Memory B cell (primary cell): ENCODE results near the gene SLC25A6.
"Not testable (repeated sequence)": the region's sequence is repeated elsewhere in the genome, so short reads cannot be mapped to it uniquely, and the experiment has no call there.

Experiments
- ATAC-seq: fragments of 150-1000 bp; cut with Tn5 transposase; 2 replicates; pipeline ENCODE4 v1.10.0; 2021; ENCODE audit warnings: low read depth, mild to moderate bottlenecking, moderate library complexity
- DNase-seq, 2 donors: peaks; one replicate each; pipeline ENCODE4 v3.0.0; 2022; ENCODE audit warnings: low spot score in 2 of 2
- H3K27ac Mint-ChIP-seq: one replicate; pipeline ENCODE4 v1.8.0; 2022; ENCODE audit warnings: mild to moderate bottlenecking, moderate library complexity, mixed read lengths
- H3K27me3 Mint-ChIP-seq: one replicate; pipeline ENCODE4 v1.8.0; 2022; ENCODE audit warnings: mixed read lengths
- H3K36me3 Mint-ChIP-seq: one replicate; pipeline ENCODE4 v1.8.0; 2022; ENCODE audit warnings: mild to moderate bottlenecking, mixed read lengths
- H3K4me1 Mint-ChIP-seq: one replicate; pipeline ENCODE4 v1.8.0; 2022; ENCODE audit warnings: mixed read lengths
- H3K4me3 Mint-ChIP-seq: one replicate; pipeline ENCODE4 v1.8.0; 2022; ENCODE audit warnings: mild to moderate bottlenecking, moderate library complexity, mixed read lengths
- H3K9me3 Mint-ChIP-seq: one replicate; pipeline ENCODE4 v1.8.0; 2022; ENCODE audit warnings: mixed read lengths

The SLC25A6 gene

GRCh38 chrX:1419545-1420355 is 27.8 kb upstream of the SLC25A6 start:
- no peak overlapping the region for H3K4me3 Mint-ChIP-seq
- no peak for ATAC-seq
- H3K36me3 Mint-ChIP-seq = peaks cover 30% of the 10 kb centered on the region
- peaks cover 12% of the 10 kb centered on the region for H3K9me3 Mint-ChIP-seq
- H3K27me3 Mint-ChIP-seq = no peaks in the 10 kb centered on the region
- DNase-seq = no peak
- peak overlapping the region; percentile 76 for H3K27ac Mint-ChIP-seq
- H3K4me1 Mint-ChIP-seq = peaks cover 17% of the 10 kb centered on the region

- Mint-ChIP-seq H3K36me3 (peaks cover 26% of the 10 kb centered on the region), H3K9me3 (peaks cover 12% of the 10 kb centered on the region), H3K4me3 (no peak overlapping the region), H3K4me1 (peaks cover 14% of the 10 kb centered on the region), H3K27me3 (no peaks in the 10 kb centered on the region), H3K27ac (no peak overlapping the region)
- ATAC-seq (no peak), DNase-seq (no peak)
Observed at GRCh38 chrX:1418901-1419544, 27.1 kb upstream of the SLC25A6 start.

DNA sequence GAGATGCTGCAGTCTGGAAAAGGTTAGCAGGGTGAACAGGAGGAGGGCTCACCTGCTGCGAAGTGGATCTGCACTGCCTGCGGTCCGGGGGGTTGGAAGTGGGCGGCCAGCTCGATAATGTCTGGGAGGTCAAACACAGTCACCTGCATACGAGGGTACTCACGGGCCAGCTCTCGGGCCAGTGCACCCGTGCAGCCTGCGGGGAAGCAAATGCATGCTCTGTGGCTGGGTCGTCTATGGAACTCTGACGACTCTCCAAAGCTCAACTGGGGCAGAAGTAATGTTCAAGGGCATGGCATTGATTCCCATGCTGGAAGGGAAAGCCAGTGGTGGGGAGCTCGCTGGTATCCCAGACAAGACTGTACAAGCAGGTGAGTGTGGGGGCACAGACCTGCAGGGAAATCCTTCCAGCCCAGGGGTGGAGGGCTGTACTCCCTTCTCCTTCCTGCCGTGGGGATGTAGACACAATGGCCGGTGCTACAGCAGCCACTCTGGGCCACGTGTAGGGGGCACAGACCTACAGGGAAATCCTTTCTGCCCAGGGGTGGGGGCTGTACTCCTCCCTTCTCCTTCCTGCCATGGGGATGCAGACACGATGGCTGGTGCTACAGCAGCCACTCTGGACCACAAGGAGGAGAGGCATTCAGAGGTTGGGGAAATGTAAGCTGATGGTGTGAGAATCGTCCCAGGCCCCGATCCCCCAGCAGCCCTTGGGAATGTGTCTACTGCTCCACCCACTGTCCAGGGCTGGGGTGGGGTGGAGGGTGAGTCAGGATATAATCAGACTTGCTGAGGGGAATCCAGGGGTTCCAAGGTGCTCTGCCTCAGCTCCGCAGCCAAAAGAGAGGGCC is 26.2 kb upstream of the SLC25A6 start:
- Mint-ChIP-seq H3K27ac (no peak overlapping the region), H3K36me3 (peaks cover 26% of the 10 kb centered on the region), H3K4me3 (no peak overlapping the region), H3K9me3 (peaks cover 5% of the 10 kb centered on the region), H3K4me1 (peaks cover 9% of the 10 kb centered on the region), H3K27me3 (no peaks in the 10 kb centered on the region)
- ATAC-seq (no peak), DNase-seq (no peak)

DNA sequence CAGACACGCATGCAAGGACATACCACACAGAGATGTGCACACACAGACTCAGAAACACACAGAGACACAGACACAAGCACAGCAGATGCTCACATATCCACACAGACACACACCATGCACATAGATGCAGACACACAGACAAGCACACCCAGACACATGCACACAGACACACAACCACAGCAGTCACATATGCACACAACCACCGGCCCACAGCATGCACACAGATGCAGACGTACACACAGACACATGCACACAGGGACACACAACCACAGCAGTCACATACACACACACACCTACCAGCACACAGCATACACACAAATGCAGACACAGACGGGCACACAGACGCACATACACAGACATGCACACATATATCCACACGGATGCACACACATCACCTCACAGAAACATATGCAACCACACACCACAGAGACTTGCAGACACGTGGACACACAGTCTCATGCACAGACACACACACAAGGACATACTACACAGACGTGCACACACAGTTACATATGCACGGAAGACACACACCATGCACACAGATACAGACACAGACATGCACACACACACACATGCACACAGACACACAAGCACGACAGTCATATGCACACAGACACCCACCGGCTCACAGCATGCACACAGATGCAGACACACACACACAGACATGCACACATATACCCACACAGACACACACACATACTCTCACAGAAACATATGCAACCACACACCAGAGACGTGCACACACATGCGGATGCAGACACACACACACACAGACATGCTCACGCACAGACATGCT is 25.2 kb upstream of the SLC25A6 start:
- DNase-seq = no peak
- Mint-ChIP-seq H3K27ac (no peak overlapping the region), H3K27me3 (no peaks in the 10 kb centered on the region)

DNA sequence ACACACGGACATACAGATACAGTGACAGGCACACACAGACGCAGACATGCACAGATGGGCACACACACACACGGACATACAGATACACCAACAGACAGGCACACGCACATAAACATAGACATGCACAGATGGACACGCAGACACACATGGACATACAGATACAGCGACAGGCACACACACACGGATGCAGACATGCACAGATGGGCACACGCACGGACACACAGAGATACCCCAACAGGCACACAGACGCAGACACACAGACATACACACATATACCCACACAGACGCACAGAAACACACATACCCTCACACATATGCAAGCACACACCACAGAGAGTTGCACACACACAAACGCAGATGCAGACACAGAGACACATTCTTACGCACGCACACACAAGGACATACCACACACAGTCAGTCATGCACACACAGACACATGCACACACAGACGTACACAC is 24.4 kb upstream of the SLC25A6 start:
- peaks cover 5% of the 10 kb centered on the region for H3K9me3 Mint-ChIP-seq
- no peak overlapping the region for H3K27ac Mint-ChIP-seq
- ATAC-seq = no peak

More for the DNA sequence above, 25.2 kb upstream of the SLC25A6 start:
- H3K4me1 Mint-ChIP-seq = peaks cover 9% of the 10 kb centered on the region
- ATAC-seq = no peak
- H3K4me3 Mint-ChIP-seq = no peak overlapping the region
- H3K36me3 Mint-ChIP-seq = peaks cover 26% of the 10 kb centered on the region
- H3K9me3 Mint-ChIP-seq = peaks cover 5% of the 10 kb centered on the region

GRCh38 chrX:1412551-1413161 is 20.7 kb upstream of the SLC25A6 start:
- ATAC-seq (no peak), DNase-seq (no peak)
- peaks cover 3% of the 10 kb centered on the region for H3K4me1 Mint-ChIP-seq
- peaks cover 16% of the 10 kb centered on the region for H3K36me3 Mint-ChIP-seq
- no peaks in the 10 kb centered on the region for H3K27me3 Mint-ChIP-seq
- H3K4me3 Mint-ChIP-seq = no peak overlapping the region
- H3K9me3 Mint-ChIP-seq = no peaks in the 10 kb centered on the region
- H3K27ac Mint-ChIP-seq = no peak overlapping the region

More for the DNA sequence above, 24.4 kb upstream of the SLC25A6 start:
- no peak for DNase-seq
- H3K4me1 Mint-ChIP-seq = peaks cover 9% of the 10 kb centered on the region
- no peaks in the 10 kb centered on the region for H3K27me3 Mint-ChIP-seq
- no peak overlapping the region for H3K4me3 Mint-ChIP-seq
- H3K36me3 Mint-ChIP-seq = peaks cover 23% of the 10 kb centered on the region

DNA sequence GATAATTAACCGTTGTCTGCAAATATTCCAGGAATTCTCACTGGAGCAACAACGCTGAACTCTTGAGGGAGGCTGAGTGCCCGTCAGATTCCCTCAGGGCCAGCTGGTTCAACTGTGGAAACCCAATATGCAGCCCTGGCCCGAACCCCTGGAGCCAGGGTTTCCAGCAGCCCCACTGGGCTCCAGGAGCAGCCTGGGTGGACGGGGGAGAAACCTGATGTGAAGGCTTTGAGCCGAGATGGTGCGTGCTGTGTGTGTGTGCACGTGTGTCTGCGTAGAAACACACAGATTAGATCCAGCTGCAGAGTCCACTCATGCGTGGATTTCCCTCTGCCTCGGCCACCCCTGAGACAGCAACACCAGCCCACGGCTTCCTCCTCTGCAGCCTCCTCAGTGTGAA is 19.4 kb upstream of the SLC25A6 start:
- DNase-seq (no peak), ATAC-seq (peak; percentile 24)
- H3K27me3 Mint-ChIP-seq = no peaks in the 10 kb centered on the region
- H3K4me1 Mint-ChIP-seq = peaks cover 3% of the 10 kb centered on the region
- no peak overlapping the region for H3K27ac Mint-ChIP-seq
- peaks cover 16% of the 10 kb centered on the region for H3K36me3 Mint-ChIP-seq
- no peaks in the 10 kb centered on the region for H3K9me3 Mint-ChIP-seq
- no peak overlapping the region for H3K4me3 Mint-ChIP-seq

DNA sequence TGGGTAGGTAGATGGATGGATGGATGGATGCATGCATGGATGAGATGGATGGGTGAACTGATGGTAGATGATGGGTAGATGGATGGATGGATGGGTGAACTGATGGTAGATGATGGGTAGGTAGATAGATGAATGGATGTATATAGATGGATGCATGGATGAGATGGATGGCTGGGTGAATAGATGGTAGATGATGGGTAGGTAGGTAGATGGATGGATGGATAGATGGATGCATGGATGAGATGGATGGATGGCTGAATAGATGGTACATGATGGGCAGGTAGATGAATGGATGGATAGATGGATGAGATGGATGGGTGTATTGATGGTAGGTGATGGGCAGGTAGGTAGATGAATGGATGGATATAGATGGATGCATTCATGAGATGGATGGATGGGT is 15.1 kb upstream of the SLC25A6 start:
- peaks cover 2% of the 10 kb centered on the region for H3K36me3 Mint-ChIP-seq
- H3K4me1 Mint-ChIP-seq = no peaks in the 10 kb centered on the region
- H3K9me3 Mint-ChIP-seq = no peaks in the 10 kb centered on the region
- ATAC-seq = no peak
- H3K27me3 Mint-ChIP-seq = no peaks in the 10 kb centered on the region
- DNase-seq = no peak
- H3K27ac Mint-ChIP-seq = no peak overlapping the region
- H3K4me3 Mint-ChIP-seq = no peak overlapping the region

- not testable (repeated sequence) for H3K27me3 Mint-ChIP-seq, H3K36me3 Mint-ChIP-seq, H3K4me3 Mint-ChIP-seq, H3K27ac Mint-ChIP-seq, H3K4me1 Mint-ChIP-seq, DNase-seq, H3K9me3 Mint-ChIP-seq, ATAC-seq
Observed at GRCh38 chrX:1405769-1406168, 13.9 kb upstream of the SLC25A6 start.

DNA sequence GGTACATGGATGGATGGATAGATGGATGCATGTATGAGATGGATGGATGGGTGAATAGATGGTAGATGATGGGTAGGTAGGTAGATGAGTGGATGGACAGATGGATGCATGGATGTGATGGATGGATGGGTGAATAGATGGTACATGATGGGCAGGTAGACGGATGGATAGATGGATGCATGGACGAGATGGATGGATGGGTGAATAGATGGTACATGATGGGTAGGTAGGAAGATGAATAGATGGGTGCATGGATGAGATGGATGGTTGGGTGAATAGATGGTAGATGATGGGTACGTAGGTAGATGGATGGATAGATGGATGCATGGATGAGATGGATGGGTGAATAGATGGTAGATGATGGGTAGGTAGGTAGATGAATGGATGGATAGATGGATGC is 12.0 kb upstream of the SLC25A6 start:
- not testable (repeated sequence) for H3K9me3 Mint-ChIP-seq, ATAC-seq, H3K36me3 Mint-ChIP-seq, H3K4me3 Mint-ChIP-seq, DNase-seq, H3K27ac Mint-ChIP-seq, H3K27me3 Mint-ChIP-seq, H3K4me1 Mint-ChIP-seq

DNA sequence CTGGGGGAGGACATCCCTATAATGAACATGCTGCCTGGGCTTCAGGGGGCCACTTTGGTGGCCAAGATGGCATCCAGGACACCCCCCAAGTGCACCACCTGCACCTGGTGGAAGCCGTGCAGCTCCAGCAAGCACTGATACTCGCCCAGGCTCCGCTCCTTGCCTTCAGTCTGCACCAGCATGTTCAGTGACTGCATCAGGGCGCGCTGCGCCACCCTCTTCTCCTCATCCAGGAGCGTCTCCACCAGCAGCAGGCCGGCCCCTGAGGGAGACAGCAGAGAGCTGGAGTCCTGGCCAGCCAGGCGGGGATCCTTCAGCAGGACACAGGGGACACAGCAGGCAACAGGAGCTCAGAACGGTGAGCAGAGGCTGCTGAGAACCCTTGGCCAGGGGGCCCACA is 11.3 kb upstream of the SLC25A6 start:
- Mint-ChIP-seq H3K36me3 (no peaks in the 10 kb centered on the region), H3K4me3 (no peak overlapping the region), H3K27me3 (no peaks in the 10 kb centered on the region), H3K27ac (no peak overlapping the region), H3K9me3 (no peaks in the 10 kb centered on the region), H3K4me1 (no peaks in the 10 kb centered on the region)
- ATAC-seq (no peak), DNase-seq (no peak)

DNA sequence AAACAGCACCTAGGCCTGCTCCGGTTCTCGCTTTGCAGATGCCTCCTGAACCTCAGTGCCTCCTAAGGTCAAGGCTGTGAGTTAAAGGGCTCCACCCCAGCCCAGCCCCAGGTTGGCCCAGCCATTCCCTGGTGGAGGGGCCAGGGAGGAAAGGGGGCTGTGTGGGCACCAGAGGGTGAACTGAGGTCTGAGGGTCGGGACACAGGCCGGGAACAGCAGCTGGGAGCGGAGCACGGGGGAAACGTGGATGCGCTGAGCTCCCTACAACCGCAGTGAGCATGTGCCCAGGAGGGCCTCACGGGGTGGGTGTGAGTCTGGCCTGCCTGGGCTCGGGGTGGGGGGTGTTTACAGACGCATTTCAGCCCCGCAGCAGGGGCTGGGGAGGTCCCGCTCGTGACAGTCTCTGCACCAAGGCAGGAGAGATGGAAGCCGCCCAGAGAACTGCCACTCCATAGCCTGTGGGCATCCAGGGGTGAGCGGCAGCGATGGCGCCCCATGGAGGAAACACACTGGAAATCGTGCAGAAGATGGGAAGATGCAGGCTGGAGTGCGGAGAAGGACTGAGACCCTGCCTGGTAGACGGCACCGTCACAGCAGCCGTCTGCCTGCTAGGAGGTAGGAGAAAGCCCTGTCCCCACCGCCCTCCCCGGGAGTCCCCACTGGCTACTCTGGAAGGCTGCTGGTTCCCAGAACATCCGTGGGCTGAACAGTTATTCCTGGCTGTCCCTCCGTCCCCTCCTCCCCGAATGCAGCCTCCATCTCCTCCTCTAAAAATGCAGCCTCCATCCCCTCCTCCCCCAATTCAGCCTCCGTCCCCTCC is 9.9 kb upstream of the SLC25A6 start:
- Mint-ChIP-seq H3K27me3 (no peaks in the 10 kb centered on the region), H3K4me1 (no peaks in the 10 kb centered on the region), H3K4me3 (no peak overlapping the region), H3K27ac (no peak overlapping the region), H3K36me3 (no peaks in the 10 kb centered on the region), H3K9me3 (no peaks in the 10 kb centered on the region)
- ATAC-seq = no peak
- DNase-seq = no peak
